ENCODE data around the gene C1orf53. TPM values are rescaled to one million over a fixed set of nuclear protein-coding genes. Genes with fewer than 3 reads are reported as not detected.

The C1orf53 gene
- total and polyA plus RNA-seq, 8 donors: 0.60 to 6.7 (median 2.6) TPM

DNA sequence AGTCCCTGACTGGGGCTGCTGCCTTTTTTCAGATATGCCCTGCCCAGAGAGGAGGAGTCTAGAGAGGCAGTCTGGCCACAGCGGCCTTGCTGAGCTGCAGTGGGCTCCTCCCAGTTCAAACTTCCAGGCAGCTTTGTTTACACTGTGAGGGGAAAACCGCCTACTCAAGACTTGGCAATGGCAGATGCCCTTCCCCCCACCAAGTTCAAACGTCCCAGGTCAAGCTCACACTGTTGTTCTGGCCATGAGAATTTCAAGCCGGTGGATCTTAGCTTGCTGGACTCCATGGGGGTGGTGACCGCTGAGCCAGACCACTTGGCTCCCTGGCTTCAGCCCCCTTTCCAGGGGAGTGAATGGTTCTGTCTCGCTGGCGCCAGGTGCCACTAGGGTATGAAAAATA, 18.3 kb upstream of the C1orf53 start:
- Histone ChIP-seq H3K27me3 (no peaks in the 10 kb centered on the region), H3K4me3 (no peak overlapping the region), H3K36me3 (no peaks in the 10 kb centered on the region), H3K4me1 (no peaks in the 10 kb centered on the region), H3K27ac (no peak overlapping the region), H3K9me3 (no peaks in the 10 kb centered on the region)
- FAIRE-seq (no peak), DNase-seq (peak in 4 of 6 donors; percentile 53 to 78 (median 66)), ATAC-seq (peak; percentile 57 to 99 (median 75))
- intact Hi-C loops (cut with DNase I): no loop called here
- TF ChIP-seq, protein P1, sequence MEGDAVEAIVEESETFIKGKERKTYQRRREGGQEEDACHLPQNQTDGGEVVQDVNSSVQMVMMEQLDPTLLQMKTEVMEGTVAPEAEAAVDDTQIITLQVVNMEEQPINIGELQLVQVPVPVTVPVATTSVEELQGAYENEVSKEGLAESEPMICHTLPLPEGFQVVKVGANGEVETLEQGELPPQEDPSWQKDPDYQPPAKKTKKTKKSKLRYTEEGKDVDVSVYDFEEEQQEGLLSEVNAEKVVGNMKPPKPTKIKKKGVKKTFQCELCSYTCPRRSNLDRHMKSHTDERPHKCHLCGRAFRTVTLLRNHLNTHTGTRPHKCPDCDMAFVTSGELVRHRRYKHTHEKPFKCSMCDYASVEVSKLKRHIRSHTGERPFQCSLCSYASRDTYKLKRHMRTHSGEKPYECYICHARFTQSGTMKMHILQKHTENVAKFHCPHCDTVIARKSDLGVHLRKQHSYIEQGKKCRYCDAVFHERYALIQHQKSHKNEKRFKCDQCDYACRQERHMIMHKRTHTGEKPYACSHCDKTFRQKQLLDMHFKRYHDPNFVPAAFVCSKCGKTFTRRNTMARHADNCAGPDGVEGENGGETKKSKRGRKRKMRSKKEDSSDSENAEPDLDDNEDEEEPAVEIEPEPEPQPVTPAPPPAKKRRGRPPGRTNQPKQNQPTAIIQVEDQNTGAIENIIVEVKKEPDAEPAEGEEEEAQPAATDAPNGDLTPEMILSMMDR (IDR thresholded peaks at IDR 0.05): no peak
- 50 to 51% methylated on average over 7 of the region's 7 CpGs for WGBS, 2 donors

DNA sequence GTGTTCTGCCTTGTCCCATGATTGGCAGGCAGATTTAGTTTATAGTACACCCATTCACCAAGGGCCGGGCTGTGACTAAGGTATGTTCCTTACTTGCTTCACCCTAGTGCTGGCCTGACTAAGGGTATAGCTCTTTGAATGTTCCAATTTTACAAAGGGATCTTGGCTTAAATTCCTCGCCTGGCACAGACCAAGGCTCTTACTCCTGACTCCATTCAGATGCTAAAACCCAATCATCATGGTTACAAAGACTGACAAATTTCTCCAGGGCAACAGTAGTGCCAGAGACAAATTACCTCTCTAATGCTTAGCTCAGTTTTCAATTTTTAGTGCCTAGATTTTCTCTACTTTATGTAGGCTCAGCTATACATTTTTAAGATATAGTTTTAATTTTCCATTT, 11.5 kb upstream of the C1orf53 start:
- peaks cover 0 to 4% (median 0%) of the 10 kb centered on the region in 4 donors for H3K27me3 ChIP-seq
- intact Hi-C loops (cut with DNase I): no loop called here
- no peak for ATAC-seq
- DNase-seq: no peak
- H3K27ac ChIP-seq: no peak overlapping the region
- H3K36me3 ChIP-seq: no peaks in the 10 kb centered on the region
- 83 to 90% methylated on average over 2 of the region's 2 CpGs for WGBS, 2 donors
- no peaks in the 10 kb centered on the region for H3K4me1 ChIP-seq
- no peak overlapping the region for H3K4me3 ChIP-seq
- FAIRE-seq: no peak
- no peaks in the 10 kb centered on the region for H3K9me3 ChIP-seq
- TF ChIP-seq, protein P1 (IDR thresholded peaks at IDR 0.05): no peak

DNA sequence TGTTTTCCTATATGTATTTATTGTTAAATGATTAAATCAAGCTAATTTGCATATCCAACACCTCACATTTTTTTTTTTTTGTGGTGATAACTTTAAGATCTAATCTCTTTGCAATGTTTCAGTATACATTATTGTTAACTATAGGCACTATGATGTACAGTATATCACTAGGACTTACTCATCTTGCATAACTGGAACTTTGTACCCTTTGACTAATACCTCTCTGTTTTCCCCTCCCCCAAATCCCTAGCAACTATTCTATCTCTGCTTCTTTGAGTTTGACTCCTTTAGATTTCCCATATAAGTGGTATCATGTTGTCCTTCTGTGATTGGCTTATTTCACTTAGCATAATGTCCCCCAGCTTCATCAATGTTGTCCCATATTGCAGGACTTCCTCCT, 9.7 kb upstream of the C1orf53 start:
- Histone ChIP-seq H3K36me3 (no peaks in the 10 kb centered on the region), H3K4me3 (no peak overlapping the region), H3K9me3 (no peaks in the 10 kb centered on the region), H3K4me1 (no peaks in the 10 kb centered on the region), H3K27ac (no peak overlapping the region), H3K27me3 (peaks cover 0 to 4% (median 0%) of the 10 kb centered on the region in 4 donors)
- intact Hi-C loops (cut with DNase I): no loop called here
- FAIRE-seq: no peak
- DNase-seq: no peak
- TF ChIP-seq, protein P1 (IDR thresholded peaks at IDR 0.05): no peak
- no peak for ATAC-seq

DNA sequence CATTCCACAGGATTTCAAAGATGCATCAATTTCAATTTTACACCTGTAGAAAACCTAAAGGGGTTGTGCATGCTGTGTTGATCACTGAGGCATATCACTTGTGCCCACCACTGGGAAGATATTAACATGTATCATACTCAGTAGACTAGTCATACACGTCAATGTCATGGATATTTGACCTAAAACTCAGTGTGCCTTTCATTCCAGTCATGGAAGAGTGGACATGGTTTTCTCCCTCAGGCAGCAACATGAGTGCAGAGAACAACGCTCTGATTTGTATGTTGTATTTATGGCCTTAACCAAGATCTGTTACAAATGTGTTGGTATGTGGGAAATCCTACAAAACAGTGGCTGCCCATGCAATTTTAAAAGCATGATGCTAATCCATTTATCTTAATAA, 6.1 kb upstream of the C1orf53 start:
- no peak overlapping the region for H3K27ac ChIP-seq
- 79 to 83% methylated on average over 2 of the region's 2 CpGs for WGBS, 2 donors
- H3K4me1 ChIP-seq: no peaks in the 10 kb centered on the region
- FAIRE-seq: no peak
- H3K4me3 ChIP-seq: no peak overlapping the region
- no peaks in the 10 kb centered on the region for H3K9me3 ChIP-seq
- H3K36me3 ChIP-seq: no peaks in the 10 kb centered on the region
- peaks cover 0 to 4% (median 0%) of the 10 kb centered on the region in 4 donors for H3K27me3 ChIP-seq
- no peak for DNase-seq
- intact Hi-C loops (cut with DNase I): no loop called here
- no peak for ATAC-seq
- TF ChIP-seq, protein P1 (IDR thresholded peaks at IDR 0.05): no peak

DNA sequence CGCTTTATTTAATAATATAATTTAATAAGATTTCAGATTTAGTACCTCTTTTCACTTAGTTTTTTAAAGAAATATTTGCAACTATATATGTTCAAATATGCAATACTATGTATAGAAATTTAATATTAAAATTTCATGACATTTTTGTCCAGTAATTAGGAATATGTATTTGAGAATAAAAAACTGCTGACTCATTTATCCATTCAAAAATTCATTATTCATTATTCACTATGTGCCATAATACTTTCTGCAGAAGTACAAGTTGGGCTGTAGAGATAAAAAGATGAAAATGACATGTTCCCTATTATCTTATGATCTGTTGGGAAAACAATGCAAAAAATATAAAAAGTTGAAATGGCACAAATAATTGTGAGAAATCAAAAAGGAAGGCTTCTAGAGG, 3.4 kb upstream of the C1orf53 start:
- no peak overlapping the region for H3K4me3 ChIP-seq
- H3K9me3 ChIP-seq: no peaks in the 10 kb centered on the region
- ATAC-seq (no peak), DNase-seq (no peak), FAIRE-seq (no peak)
- H3K36me3 ChIP-seq: no peaks in the 10 kb centered on the region
- H3K4me1 ChIP-seq: peaks cover 0 to 4% (median 3%) of the 10 kb centered on the region in 3 donors
- intact Hi-C loops (cut with DNase I): no loop called here
- no peak overlapping the region for H3K27ac ChIP-seq
- H3K27me3 ChIP-seq: no peaks in the 10 kb centered on the region
- WGBS, 2 donors: 90 to 91% methylated on average over 1 of the region's 1 CpG
- TF ChIP-seq, protein P1 (IDR thresholded peaks at IDR 0.05): no peak

Measured in pancreas (tissue), 10 donors.